Measurements from ENCODE around the gene KCNS1. TPM values are rescaled to one million over a fixed set of nuclear protein-coding genes. Genes with fewer than 3 reads are reported as not detected.

Gene KCNS1
- not detected in 5 replicates for total RNA-seq (2022; extraction: Qiagen RNA extraction)

DNA sequence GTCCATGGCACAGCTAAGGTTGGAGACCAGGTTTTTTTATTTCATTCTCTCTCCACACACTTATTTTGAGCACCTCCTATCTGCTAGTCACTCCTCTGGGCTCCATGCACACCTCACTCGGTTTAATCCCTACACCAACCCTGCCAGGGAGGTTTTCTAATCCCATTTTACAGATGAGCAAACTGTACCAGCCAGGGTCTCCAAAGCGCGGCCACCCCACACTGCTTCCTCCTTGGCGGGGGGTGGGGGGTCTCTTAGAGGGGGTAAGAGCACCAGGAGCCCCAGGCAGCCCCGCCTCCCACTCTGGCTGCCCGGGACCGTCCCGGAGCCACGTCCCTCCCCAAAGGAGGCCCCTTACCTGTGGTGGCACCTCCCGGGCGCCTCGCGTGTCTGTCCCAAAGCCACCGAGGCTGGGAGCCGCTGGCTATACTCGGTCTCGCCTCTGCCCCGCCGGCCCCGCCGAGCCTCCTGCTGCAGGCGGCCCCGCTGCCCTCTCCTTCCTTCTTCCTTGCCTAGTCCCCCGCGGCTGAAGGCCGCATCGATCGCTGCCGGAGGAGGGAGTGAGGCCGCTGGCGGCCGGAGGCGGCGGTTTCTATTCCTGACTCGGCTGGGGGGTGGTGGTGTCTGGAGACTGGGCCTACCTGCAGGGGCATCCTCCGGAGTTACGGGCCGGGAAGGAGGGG, at the start of gene KCNS1:
Gene KCNS1, minus strand, starts transcription at position 565 of the 683 bp plus-strand sequence. CDS start 1,891 bp downstream, outside the sequence.

DNA sequence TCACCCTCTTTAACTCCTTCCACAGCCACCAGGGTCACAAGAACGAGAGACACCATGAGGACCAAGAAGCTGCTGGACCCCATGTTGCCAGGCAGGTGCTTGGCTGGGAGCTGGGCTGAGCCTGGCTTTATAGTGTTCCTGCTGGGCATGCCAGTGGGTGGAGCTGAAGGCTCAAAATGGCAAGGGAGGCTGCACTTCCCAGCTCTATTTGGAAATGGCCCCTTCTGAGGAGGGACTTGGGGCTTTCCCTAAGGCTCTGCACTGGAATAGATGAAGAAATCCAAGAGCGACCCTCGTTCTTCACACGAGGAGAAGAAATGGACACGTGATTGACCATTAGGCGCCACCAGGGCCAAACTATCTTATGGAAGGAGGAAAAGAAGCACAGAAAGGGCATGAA, 23.4 kb upstream of the KCNS1 start, which contains the start of gene WFDC12:
Gene WFDC12, minus strand, starts transcription at position 101 of the 400 bp plus-strand sequence. Its CDS starts 18 bp downstream, at position 83.

DNA sequence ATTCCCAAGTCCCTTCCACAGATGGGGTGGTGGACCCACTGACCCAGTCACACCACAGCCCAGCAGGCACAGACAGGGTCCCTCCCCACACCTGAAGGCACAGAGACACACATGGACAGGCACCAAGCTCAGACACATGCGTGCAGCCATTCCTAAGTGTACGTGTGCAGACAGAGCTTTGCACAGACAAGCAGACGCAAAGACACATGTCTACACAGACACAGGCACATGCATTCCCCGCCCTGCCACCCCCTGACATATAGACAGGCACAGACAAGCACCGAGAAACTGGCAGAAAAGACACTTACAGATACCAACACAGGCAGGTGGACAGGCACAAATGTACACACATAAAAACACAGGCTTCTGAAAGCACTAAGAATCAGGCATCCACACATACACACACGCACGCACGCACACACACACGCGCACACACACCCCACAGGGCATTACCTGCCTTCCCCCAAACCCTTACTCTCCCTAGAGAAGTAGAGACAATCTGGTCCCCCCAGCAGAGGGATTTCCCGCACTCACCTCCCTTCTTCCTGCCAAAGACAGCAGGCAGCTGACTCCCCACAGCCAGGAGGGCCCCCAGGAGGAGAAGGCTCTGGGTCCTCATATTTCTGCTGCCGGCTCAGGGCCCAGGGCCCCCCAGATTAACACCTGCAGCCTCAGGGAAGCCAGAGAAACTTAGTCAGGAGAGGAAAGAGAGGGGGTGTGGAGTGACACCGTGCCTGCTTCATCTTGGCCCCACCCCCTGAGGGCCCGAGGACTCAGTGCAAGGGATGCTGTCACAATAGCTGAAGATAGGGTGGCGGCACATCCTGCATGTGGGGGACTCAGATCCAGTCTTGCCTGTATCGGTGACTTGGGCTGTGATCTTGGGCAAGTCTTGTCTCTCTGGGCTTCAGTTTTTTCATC, 13.8 kb upstream of the KCNS1 start, which contains the start of gene WFDC5:
Gene WFDC5, minus strand, starts transcription at position 710 of the 921 bp plus-strand sequence. Its CDS starts 91 bp downstream, at position 619.

Other genes starting within 250 kb of the KCNS1 start
- 187 to 204 TPM (median 194 TPM) in 5 replicates for gene YWHAB, start 215.4 kb downstream of the KCNS1 start, total RNA-seq (2022; extraction: Qiagen RNA extraction)
- 11.4 to 20.6 TPM (median 15.7 TPM) in 5 replicates for gene PABPC1L, start 191.1 kb downstream of the KCNS1 start, total RNA-seq (2022; extraction: Qiagen RNA extraction)
- 38.6 to 46.0 TPM (median 39.2 TPM) in 5 replicates for gene TOMM34, start 140.7 kb downstream of the KCNS1 start, total RNA-seq (2022; extraction: Qiagen RNA extraction)
- 11.7 to 14.0 TPM (median 13.0 TPM) in 5 replicates for gene STK4, start 134.6 kb downstream of the KCNS1 start, total RNA-seq (2022; extraction: Qiagen RNA extraction)
- not detected in 5 replicates for gene WFDC5, start 14.0 kb upstream of the KCNS1 start, total RNA-seq (2022; extraction: Qiagen RNA extraction)
- not detected in 5 replicates for gene WFDC12, start 23.3 kb upstream of the KCNS1 start, total RNA-seq (2022; extraction: Qiagen RNA extraction)
- 2.2 to 4.2 TPM (median 3.7 TPM) in 5 replicates for gene PI3, start 73.8 kb upstream of the KCNS1 start, total RNA-seq (2022; extraction: Qiagen RNA extraction)
- not detected in 5 replicates for gene SEMG1, start 105.9 kb upstream of the KCNS1 start, total RNA-seq (2022; extraction: Qiagen RNA extraction)
- gene SEMG2, start 120.2 kb upstream of the KCNS1 start, total RNA-seq (2022; extraction: Qiagen RNA extraction), result not detected in 5 replicates
- gene SLPI, start 153.4 kb upstream of the KCNS1 start, total RNA-seq (2022; extraction: Qiagen RNA extraction), result 7.2 to 15.2 TPM (median 11.4 TPM) in 5 replicates
- gene RBPJL, start 205.7 kb upstream of the KCNS1 start, total RNA-seq (2022; extraction: Qiagen RNA extraction), result not detected in 5 replicates
- gene MATN4, start 207.2 kb upstream of the KCNS1 start, total RNA-seq (2022; extraction: Qiagen RNA extraction), result 0.09 to 0.26 TPM (median 0.15 TPM) in 4 of 5 replicates, not detected in the other
- 102 to 115 TPM (median 106 TPM) in 5 replicates for gene SDC4, start 247.3 kb upstream of the KCNS1 start, total RNA-seq (2022; extraction: Qiagen RNA extraction)